Body of pancreas (tissue), 4 donors: ENCODE measurements around the gene IL15RA. TPM values are rescaled to one million over a fixed set of nuclear protein-coding genes. Genes with fewer than 3 reads are reported as not detected.

ENCODE experiments used
- ATAC-seq: fragments of 150-250 bp; one replicate; pipeline ENCODE4 v1.9.1; 2016
- DNase-seq, 4 donors: peaks; one replicate each; pipeline ENCODE4 v3.0.0-alpha.2; 2019
- H3K27ac ChIP-seq, 4 donors: fragments of 200-600 bp; sonication (generic); 1 replicate in 3 of 4; 2 replicates in 1 of 4; pipeline versions ENCODE4 v1.5.1 to v1.6.1; 2016 to 2019; ENCODE audit warnings: mild to moderate bottlenecking in 1 of 4, mixed read lengths in 1 of 4, moderate library complexity in 1 of 4
- H3K27me3 ChIP-seq, 2 donors: fragments of 200-600 bp; sonication (generic); one replicate each; pipeline ENCODE4 v1.6.0; 2016; ENCODE audit warnings: mild to moderate bottlenecking in 1 of 2
- H3K36me3 ChIP-seq, 2 donors: fragments of 200-600 bp; sonication (generic); replicated peaks in 1 of 2; 2 replicates each; pipeline ENCODE4 v1.5.1; 2016; ENCODE audit warnings: low read depth in 2 of 2; ENCODE audit not compliant: insufficient read depth in 1 of 2
- H3K4me1 ChIP-seq: fragments of 200-600 bp; sonication (generic); one replicate; pipeline ENCODE4 v1.6.0; 2016
- H3K4me3 ChIP-seq, 2 donors: fragments of 200-600 bp; sonication (generic); 1 replicate in 1 of 2; 2 replicates in 1 of 2; pipeline ENCODE4 v1.5.1; 2016 to 2019
- H3K9me3 ChIP-seq, 3 donors: fragments of 200-600 bp; sonication (generic); 1 replicate in 2 of 3; 2 replicates in 1 of 3; pipeline ENCODE4 v1.5.1; 2016
- POLR2A ChIP-seq, 3 donors: fragments of 450-650 bp; IDR thresholded peaks; one replicate each; pipeline ENCODE4 v1.6.1; 2016; ENCODE audit warnings: antibody characterized with exemption in 3 of 3, mild to moderate bottlenecking in 2 of 3
- WGBS, 2 donors: methylation state at CpG; one replicate each; pipeline ENCODE4 v1.1.5; 2017; 5-methylcytosine and 5-hydroxymethylcytosine counted together
- intact Hi-C: fragments of 100-400 bp; cut with DNase I; formaldehyde crosslinking; loops from one replicate; pipeline ENCODE4 v1.15.1; 2023
- total RNA-seq, 2 donors: library from RNA; depleted of rRNA; stranded (reverse); fragments of >200 nt; gene quantifications; one replicate each; pipeline ENCODE4 v1.1.0, GENCODE V29; 2016
- TF ChIP-seq, protein P1 (sequence below), 7 experiments: fragments of 450-650 bp in 4 of 7; fragments of 200-600 bp in 3 of 7; sonication (generic) in 3 of 7; IDR thresholded peaks; one replicate each; pipeline ENCODE4 v1.5.1; 2016 to 2019; ENCODE audit warnings: antibody characterized with exemption in 7 of 7

Gene IL15RA
- total RNA-seq, 2 donors from 2014 or later = 14.3 to 15.5 TPM

DNA sequence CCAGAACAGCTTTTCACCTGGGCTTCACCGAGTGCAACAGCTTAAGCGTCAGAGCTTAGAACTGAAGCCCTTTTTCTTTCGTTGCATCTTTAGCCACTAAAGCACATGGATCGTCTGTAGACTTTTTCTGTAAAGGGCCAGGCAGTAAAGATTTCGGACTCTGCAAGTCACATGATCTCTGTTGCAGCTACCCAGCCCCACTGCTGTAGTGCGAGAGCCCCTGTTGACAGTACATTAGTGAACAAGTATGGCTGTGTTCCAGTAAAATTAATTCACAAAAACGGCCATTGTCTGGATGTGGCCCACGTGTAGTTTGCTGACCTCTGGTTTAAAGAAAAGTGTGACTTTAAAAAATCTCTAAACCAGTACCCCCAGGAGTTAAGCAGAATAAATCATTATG is 47.9 kb downstream of the IL15RA start:
- H3K4me1 ChIP-seq = no peaks in the 10 kb centered on the region
- no peak for TF ChIP-seq POLR2A (IDR thresholded peaks at IDR 0.05)
- TF ChIP-seq, protein P1, sequence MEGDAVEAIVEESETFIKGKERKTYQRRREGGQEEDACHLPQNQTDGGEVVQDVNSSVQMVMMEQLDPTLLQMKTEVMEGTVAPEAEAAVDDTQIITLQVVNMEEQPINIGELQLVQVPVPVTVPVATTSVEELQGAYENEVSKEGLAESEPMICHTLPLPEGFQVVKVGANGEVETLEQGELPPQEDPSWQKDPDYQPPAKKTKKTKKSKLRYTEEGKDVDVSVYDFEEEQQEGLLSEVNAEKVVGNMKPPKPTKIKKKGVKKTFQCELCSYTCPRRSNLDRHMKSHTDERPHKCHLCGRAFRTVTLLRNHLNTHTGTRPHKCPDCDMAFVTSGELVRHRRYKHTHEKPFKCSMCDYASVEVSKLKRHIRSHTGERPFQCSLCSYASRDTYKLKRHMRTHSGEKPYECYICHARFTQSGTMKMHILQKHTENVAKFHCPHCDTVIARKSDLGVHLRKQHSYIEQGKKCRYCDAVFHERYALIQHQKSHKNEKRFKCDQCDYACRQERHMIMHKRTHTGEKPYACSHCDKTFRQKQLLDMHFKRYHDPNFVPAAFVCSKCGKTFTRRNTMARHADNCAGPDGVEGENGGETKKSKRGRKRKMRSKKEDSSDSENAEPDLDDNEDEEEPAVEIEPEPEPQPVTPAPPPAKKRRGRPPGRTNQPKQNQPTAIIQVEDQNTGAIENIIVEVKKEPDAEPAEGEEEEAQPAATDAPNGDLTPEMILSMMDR (IDR thresholded peaks at IDR 0.05) = no peak
- H3K27me3 ChIP-seq = no peaks in the 10 kb centered on the region
- 70 to 78% methylated on average over 8 of the region's 8 CpGs for WGBS, 2 donors
- H3K36me3 ChIP-seq = peaks cover 0 to 30% of the 10 kb centered on the region in 2 donors
- no peak overlapping the region for H3K4me3 ChIP-seq
- DNase-seq (no peak), ATAC-seq (no peak)
- intact Hi-C loops = no loop called here
- H3K27ac ChIP-seq = no peak overlapping the region
- H3K9me3 ChIP-seq = no peaks in the 10 kb centered on the region

- 93% methylated on average over 8 of the region's 8 CpGs for WGBS, 2 donors
- H3K4me1 ChIP-seq = no peaks in the 10 kb centered on the region
- no peak overlapping the region for H3K27ac ChIP-seq
- intact Hi-C loops = no loop called here
- peaks cover 0 to 40% of the 10 kb centered on the region in 2 donors for H3K36me3 ChIP-seq
- H3K9me3 ChIP-seq = no peaks in the 10 kb centered on the region
- TF ChIP-seq, protein P1 (IDR thresholded peaks at IDR 0.05) = no peak
- TF ChIP-seq POLR2A (IDR thresholded peaks at IDR 0.05) = no peak
- DNase-seq (no peak), ATAC-seq (no peak)
- no peaks in the 10 kb centered on the region for H3K27me3 ChIP-seq
- no peak overlapping the region for H3K4me3 ChIP-seq
Measured at GRCh38 chr10:5927306-5927705, 50.0 kb downstream of the IL15RA start.

DNA sequence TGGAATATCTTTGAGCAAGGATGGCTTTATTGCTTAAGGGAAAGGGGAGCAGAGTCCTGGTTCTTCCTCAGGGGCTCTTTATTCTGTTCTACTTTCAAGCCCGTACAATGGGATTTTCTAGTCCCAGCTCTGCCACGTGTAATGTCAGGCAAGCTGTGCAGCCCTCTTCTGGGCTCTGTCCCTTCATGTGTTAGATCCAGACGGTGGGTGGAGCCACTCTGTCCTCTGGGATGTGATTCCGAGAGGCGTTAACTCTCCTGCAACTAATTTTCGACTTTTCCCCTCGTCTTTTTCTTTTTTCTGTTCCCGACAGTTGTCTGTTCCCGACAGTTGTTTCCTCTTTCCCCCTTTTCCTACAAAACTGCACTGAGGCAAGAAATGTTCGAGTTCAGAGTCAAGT is 52.5 kb downstream of the IL15RA start:
- H3K4me1 ChIP-seq = no peaks in the 10 kb centered on the region
- no peak for ATAC-seq
- WGBS, 2 donors = 87 to 88% methylated on average over 10 of the region's 10 CpGs

GRCh38 chr10:5921746-5922145 is 55.6 kb downstream of the IL15RA start:
- intact Hi-C loops = no loop called here
- WGBS, 2 donors = 90 to 92% methylated on average over 5 of the region's 5 CpGs

More for the DNA sequence above, 52.5 kb downstream of the IL15RA start:
- H3K9me3 ChIP-seq = no peaks in the 10 kb centered on the region
- H3K27me3 ChIP-seq = no peaks in the 10 kb centered on the region
- TF ChIP-seq, protein P1 (IDR thresholded peaks at IDR 0.05) = no peak
- no peak for TF ChIP-seq POLR2A (IDR thresholded peaks at IDR 0.05)
- no peak overlapping the region for H3K27ac ChIP-seq
- DNase-seq = no peak
- intact Hi-C loops = no loop called here
- H3K4me3 ChIP-seq = no peak overlapping the region
- H3K36me3 ChIP-seq = peaks cover 0 to 46% of the 10 kb centered on the region in 2 donors

DNA sequence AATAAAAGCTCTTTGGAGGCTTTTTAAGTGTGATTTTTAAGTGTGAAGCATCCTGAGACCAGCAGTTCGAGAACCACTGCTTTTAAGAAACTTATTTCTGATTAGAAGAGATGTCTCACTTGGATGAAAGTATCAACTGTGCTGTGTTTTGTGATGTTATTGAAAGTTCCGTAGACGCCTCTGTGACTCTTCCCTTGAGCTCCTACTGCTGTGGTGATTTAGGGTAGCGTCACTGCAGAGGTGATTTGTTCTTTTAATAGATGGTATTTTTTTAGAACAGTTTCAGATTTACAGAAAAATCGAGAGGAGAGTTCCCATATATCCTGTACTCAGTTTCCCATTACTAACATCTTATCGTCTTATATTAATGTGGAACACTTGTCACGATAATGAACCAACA is 57.8 kb downstream of the IL15RA start:
- 95% methylated on average over 7 of the region's 7 CpGs for WGBS, 2 donors
- no peak overlapping the region for H3K27ac ChIP-seq

More at GRCh38 chr10:5921746-5922145, 55.6 kb downstream of the IL15RA start:
- DNase-seq = no peak
- H3K27ac ChIP-seq = no peak overlapping the region
- no peak for ATAC-seq
- no peak for TF ChIP-seq POLR2A (IDR thresholded peaks at IDR 0.05)
- TF ChIP-seq, protein P1 (IDR thresholded peaks at IDR 0.05) = no peak
- H3K27me3 ChIP-seq = no peaks in the 10 kb centered on the region
- H3K36me3 ChIP-seq = peaks cover 6 to 53% of the 10 kb centered on the region in 2 donors
- no peaks in the 10 kb centered on the region for H3K9me3 ChIP-seq
- no peaks in the 10 kb centered on the region for H3K4me1 ChIP-seq
- no peak overlapping the region for H3K4me3 ChIP-seq

More for the DNA sequence above, 57.8 kb downstream of the IL15RA start:
- Histone ChIP-seq H3K4me1 (no peaks in the 10 kb centered on the region), H3K4me3 (no peak overlapping the region), H3K9me3 (no peaks in the 10 kb centered on the region), H3K27me3 (no peaks in the 10 kb centered on the region), H3K36me3 (peaks cover 6 to 58% of the 10 kb centered on the region in 2 donors)
- intact Hi-C loops = no loop called here
- no peak for DNase-seq
- TF ChIP-seq, protein P1 (IDR thresholded peaks at IDR 0.05) = no peak
- no peak for TF ChIP-seq POLR2A (IDR thresholded peaks at IDR 0.05)
- no peak for ATAC-seq
